NB4 (cell line): Measurements from ENCODE around the gene FBXO27.

Source experiments
- MYC ChIP-seq: IDR thresholded peaks from 2 replicates; pipeline ENCODE4 v1.6.1; 2011; ENCODE audit warnings: low read depth, low read length
- TF ChIP-seq, protein P1 (sequence below): IDR thresholded peaks from one replicate; pipeline ENCODE4 v1.5.1; 2012; ENCODE audit warnings: low read depth, low read length

DNA sequence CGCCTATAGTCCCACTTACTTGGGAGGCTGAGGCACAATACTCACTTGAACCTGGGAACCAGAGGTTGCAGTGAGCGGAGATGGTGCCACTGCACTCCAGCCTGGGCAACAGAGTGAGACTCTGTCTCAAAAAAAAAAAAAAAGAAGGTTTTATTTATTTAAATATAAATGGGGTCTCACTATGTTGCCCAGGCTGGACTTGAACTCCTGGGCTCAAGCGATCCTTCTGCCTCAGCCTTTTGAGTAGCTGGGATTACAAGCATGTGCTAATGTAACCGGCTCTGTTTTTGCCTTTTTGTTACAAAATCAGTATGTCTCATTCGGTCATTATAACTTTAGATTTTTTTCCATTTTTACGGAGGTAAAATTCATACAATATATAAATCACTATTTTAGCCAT, 24.2 kb downstream of the FBXO27 start:
- TF ChIP-seq, protein P1, sequence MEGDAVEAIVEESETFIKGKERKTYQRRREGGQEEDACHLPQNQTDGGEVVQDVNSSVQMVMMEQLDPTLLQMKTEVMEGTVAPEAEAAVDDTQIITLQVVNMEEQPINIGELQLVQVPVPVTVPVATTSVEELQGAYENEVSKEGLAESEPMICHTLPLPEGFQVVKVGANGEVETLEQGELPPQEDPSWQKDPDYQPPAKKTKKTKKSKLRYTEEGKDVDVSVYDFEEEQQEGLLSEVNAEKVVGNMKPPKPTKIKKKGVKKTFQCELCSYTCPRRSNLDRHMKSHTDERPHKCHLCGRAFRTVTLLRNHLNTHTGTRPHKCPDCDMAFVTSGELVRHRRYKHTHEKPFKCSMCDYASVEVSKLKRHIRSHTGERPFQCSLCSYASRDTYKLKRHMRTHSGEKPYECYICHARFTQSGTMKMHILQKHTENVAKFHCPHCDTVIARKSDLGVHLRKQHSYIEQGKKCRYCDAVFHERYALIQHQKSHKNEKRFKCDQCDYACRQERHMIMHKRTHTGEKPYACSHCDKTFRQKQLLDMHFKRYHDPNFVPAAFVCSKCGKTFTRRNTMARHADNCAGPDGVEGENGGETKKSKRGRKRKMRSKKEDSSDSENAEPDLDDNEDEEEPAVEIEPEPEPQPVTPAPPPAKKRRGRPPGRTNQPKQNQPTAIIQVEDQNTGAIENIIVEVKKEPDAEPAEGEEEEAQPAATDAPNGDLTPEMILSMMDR: no peak
- TF ChIP-seq MYC: no peak
